Mammary epithelial cell (primary cell): Measurements from ENCODE around the gene DMD.

ENCODE experiments used
- EZH2 ChIP-seq: IDR thresholded peaks from 2 replicates; pipeline ENCODE4 v1.6.1; 2012; ENCODE audit warnings: low read length, inconsistent platforms, borderline replicate concordance
- TF ChIP-seq, protein P1 (sequence below), 2 donors: IDR thresholded peaks in 1 of 2; conservative IDR thresholded peaks in 1 of 2; 2 replicates each; pipeline ENCODE4 v1.5.1; 2011 to 2012; ENCODE audit warnings: inconsistent platforms in 2 of 2, low read length in 2 of 2, mild to moderate bottlenecking in 2 of 2, control low read depth in 1 of 2, low read depth in 1 of 2; ENCODE audit not compliant: insufficient read depth in 1 of 2; ENCODE audit errors: extremely low read depth in 1 of 2

DNA sequence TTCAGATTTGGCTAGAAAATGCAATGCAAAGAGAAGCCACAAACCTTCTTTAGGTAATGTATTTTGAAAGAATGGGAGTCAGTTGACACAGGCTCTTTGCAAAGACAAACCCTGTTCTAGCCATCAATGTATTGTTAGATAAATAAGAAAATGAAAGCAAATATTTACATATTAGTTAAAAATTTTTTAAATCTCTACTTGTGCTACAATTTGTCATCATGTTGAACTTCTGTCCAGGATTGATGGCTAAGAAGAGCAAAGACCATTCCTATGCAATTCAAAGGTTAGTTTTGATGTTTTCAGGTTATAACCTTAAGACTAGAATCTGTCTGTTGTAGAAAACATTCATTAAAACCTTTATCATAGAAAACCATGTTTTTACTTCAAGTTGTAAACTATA is 1350.7 kb downstream of the DMD start:
- TF ChIP-seq, protein P1, sequence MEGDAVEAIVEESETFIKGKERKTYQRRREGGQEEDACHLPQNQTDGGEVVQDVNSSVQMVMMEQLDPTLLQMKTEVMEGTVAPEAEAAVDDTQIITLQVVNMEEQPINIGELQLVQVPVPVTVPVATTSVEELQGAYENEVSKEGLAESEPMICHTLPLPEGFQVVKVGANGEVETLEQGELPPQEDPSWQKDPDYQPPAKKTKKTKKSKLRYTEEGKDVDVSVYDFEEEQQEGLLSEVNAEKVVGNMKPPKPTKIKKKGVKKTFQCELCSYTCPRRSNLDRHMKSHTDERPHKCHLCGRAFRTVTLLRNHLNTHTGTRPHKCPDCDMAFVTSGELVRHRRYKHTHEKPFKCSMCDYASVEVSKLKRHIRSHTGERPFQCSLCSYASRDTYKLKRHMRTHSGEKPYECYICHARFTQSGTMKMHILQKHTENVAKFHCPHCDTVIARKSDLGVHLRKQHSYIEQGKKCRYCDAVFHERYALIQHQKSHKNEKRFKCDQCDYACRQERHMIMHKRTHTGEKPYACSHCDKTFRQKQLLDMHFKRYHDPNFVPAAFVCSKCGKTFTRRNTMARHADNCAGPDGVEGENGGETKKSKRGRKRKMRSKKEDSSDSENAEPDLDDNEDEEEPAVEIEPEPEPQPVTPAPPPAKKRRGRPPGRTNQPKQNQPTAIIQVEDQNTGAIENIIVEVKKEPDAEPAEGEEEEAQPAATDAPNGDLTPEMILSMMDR (conservative IDR thresholded peaks at IDR 0.05 in 1 of 2, IDR thresholded peaks at IDR 0.05 in 1 of 2; ENCODE audit: extremely low read depth in 1 of 2, insufficient read depth in 1 of 2, low read depth in 1 of 2, low read length in 2 of 2): no peak
- no peak for TF ChIP-seq EZH2
